GM19193 (cell line): ENCODE results near the gene GRAP2.

Experiments
- POLR2A ChIP-seq: IDR thresholded peaks from 4 replicates; pipeline ENCODE4 v1.6.1; 2011; ENCODE audit not compliant: insufficient read depth, insufficient read length; ENCODE audit errors: extremely low read depth

Gene GRAP2

DNA sequence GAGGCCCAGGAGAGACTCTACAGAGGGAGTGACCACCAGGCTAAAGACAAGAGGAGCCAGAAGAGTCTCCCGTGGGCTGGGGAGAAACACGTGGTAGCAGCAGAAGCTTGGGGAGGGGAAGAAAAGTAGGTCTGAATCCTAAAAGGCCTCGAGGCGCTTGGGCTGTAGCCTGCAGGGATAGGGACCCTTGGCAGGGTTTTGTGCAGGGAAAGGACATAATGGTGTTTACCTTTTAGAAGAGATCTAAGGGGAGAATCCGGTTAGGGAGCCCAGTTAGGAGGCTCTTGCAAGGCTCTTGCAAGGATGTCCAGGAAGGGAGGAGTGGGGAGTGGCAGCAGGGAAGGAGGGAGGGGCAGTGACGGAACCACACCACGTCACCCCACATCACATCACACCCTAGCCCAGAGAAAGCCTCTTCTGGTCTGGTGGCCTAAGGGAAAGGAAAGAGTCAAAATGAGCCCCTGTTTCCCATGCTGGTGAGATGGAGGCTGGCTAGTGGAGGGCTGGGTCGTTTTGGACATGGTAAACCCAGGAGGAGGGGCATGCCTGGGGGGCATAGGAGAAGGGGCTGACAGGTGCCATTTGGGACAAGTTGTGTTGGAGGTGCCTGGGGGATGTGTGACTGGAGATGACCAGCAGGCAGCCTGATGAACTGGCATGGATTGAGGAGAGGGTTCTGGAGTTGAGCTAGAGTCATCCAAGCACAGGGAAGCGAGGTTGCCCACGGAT lies 87.7 kb downstream of the GRAP2 start:
- TF ChIP-seq POLR2A: no peak

DNA sequence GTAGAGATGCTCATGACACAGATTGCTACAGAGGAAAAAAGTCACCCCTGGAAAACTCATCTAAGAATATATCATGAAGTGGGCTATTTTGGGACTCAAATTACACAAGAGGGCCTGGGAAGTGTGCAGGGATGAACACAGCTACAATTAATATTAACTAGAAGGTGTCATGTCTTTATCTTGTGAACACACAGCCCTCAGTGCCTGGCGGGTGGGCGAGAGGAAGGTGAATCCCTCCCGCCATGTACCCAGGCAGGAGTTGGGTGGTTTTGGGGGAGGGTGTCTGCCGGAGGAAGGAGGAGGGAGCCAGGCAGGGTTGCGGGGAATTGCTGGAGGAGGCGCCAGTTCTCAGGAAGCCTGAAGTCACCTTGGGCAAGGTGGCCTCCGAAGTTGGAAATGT lies 88.7 kb downstream of the GRAP2 start:
- TF ChIP-seq POLR2A: no peak

- no peak for TF ChIP-seq POLR2A
Measured at GRCh38 chr22:39990686-39991085, 89.8 kb downstream of the GRAP2 start.

DNA sequence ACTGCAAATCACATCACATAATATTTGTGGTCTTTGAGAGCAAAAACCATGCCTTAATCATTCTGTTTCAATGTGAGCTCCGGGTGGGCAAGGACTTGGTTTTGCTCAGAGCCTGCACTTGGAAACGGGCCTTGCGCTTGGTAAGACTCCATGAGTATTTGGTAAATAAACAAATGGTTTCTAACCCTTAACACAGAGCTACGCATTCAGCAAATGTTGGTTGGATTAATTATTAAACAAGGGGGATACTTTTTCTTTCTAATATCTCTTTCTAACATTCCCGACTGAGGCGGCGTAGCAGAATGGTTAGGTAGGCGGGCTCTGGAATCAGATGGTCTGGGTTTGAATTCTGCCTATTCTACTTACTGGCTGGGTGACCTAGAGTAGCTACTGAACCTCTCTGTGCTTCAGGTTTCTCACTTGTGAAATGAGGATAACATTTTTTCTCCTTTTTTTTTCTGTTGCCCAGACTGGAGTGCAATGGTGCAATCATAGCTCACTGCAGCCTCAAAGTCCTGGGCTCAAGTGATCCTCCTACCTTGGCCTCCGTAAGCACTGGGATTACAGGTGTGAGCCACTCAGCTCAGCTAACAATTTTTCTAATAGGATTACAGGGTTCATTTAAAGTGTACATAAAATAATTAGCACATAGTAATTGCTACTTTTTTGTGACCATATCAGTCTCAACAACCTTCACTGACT lies 90.4 kb downstream of the GRAP2 start:
- no peak for TF ChIP-seq POLR2A

DNA sequence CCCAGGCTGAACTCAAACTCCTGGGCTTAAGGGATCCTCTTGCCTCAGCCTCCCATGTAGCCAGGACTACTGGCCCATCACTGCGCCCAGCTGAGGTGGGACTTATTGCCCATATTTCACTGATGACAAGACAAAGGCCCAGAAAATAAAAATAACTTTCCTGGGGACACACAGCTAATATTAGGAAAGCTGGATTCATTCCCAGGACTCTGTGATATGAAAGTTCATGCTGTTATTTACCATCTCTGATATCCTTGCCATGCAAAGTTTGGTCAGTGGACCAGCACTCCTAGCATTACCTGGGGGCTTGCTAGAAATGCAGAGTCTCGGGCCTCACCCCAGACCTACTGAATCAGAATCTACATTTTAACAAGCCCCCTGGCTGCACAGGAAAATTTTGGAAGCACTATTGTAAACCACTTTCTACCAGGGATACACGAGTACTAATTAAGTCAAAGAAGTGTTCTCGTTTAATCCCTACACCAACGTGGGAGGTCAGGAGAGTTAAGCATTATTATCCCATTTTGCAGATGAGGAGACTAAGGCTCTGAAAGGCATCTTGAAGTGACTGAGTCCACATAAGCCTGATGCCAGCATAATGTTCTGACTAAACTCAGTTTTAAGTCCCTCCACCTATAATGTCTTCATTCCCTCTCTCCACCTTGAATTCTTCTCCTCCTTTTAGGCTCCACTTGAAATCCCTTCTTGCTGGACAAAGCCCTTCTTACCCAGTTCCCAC lies 91.4 kb downstream of the GRAP2 start:
- no peak for TF ChIP-seq POLR2A

DNA sequence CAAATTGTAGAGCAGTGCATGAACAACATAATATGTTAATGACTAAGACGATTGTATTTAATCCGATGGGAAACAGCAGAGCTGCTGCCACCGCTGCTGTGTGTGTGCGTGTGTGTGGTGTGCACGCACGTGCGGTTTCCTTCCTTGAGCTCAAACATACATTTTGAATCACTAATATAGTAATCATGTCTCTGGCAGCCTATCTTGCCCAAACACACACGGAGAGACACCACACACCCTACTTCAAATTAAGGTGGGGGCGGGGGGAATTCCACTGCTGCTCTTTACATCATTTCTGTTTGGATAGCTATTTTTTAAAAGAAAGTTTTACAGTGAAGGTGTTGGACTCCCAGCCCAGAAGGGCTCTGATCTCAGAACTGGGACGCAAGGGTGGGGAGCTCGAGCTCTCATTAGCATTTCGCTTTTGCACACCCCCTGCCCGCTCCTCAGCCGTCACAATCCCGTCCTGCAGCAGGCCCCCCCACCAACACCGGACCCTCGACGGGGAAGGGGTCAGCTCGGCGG lies 93.2 kb downstream of the GRAP2 start:
- no peak for TF ChIP-seq POLR2A

DNA sequence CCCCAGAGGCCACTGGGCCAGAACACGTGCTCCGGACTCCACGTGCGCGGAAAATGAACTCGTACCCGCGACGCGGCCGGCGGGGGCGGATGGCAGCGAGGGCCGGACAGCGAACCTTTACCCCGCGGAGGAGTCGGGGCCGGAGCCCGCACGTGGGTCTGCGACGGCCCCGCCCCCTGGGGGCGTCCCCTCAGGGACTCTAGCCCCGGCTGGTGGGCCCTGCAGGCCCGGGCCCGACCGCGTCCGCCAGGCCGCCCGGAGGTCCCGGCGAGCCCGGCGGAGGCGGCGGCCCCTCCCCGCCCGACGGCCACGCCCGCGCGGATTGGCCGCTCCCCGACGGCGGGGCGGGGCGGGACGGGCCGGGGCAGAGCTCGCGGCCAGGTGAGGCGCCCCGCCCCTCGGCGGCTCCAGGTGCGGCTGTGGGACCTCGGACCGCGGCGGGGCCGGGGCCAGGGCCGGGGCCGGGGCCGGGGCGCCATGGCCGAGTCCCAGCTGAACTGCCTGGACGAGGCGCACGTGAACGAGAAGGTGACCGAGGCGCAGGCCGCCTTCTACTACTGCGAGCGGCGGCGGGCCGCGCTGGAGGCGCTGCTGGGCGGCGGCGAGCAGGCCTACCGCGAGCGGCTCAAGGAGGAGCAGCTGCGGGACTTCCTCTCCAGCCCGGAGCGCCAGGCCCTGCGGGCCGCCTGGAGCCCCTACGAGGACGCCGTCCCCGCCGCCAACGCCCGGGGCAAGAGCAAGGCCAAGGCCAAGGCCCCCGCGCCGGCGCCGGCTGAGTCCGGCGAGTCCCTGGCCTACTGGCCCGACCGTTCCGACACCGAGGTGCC lies 93.9 kb downstream of the GRAP2 start, which contains the start of gene FAM83F:
FAM83F (plus strand) TSS at position 389 of the 827 bp plus-strand sequence; CDS start at position 478, 89 bp downstream.
- no peak for TF ChIP-seq POLR2A

DNA sequence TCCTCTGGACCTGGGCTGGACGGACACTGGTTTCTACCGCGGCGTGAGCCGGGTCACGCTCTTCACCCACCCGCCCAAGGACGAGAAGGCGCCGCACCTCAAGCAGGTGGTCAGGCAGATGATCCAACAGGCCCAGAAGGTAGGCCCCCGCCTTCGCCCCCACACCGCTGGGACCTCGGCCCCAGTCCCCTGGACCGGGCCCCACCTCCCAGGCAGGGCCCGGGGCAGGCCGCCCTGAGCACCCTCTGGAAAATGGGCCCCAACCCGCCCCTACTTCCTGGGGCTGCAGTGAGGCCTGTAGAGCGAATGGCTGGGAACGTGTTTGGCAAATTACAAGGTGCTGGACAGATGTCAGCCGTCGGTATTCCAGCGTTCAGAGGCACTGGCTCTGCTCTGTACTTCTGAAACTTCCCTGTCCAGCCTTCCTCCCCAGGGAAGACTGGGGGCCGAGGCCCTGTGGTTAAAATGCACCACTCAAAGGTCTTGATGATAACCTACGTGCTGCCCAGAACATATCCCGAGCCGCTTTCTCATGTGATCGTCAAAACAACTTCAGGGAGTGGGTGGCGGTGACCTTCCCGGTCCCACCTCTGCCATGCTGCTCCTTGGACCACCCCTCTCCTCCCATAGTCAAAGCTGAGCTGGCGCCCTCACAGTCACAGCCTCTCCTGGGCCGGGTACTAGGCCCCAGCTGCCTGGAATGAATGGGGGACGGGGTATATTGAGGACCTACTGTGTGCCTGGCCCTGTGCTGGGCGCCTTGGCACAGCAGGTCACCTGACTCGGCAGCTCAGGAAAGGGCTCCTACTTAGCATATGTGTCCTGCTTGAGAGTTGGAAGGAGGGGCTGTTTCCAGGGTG lies 94.7 kb downstream of the GRAP2 start:
- TF ChIP-seq POLR2A: no peak

DNA sequence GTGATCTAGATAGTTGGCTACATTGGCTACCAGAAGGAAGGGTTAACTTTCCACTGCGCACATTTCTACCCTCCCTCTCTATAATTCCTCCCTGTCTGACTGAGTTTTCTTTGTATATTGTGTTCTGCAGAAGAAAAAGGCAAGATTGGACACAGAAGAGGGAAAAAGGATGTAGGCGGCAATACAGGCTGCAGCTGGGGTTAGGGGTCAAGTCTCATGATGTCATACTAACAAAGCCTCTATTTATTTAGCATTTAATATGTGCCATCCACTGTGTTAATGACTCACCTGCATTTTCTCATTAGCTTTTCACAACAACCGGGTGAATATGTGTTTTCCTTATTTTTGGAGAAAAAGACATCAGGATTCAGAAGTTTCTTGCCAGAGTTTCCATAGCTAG lies 95.8 kb downstream of the GRAP2 start:
- no peak for TF ChIP-seq POLR2A

DNA sequence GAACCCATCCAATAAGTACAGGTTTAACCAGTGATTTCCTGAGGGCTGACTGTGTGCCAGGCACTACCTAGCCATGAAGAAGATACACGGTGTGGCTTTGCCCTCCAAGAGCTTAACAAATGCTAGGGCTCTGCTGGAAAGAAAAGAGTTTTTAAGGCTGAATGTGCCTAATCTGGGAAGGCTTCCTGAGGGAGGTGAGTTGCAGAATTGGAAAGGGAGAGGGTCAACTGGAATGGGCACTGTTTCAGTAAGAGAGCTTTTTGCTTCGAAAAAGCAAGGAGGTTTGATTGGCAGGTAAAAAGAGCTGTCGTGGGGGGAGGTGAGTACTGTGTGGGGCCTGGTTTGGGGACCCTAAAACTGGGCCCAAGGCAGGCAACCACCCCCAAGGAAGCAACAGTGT lies 96.5 kb downstream of the GRAP2 start:
- no peak for TF ChIP-seq POLR2A

GRCh38 chr22:39997939-39998726 lies 97.2 kb downstream of the GRAP2 start:
- TF ChIP-seq POLR2A: no peak

DNA sequence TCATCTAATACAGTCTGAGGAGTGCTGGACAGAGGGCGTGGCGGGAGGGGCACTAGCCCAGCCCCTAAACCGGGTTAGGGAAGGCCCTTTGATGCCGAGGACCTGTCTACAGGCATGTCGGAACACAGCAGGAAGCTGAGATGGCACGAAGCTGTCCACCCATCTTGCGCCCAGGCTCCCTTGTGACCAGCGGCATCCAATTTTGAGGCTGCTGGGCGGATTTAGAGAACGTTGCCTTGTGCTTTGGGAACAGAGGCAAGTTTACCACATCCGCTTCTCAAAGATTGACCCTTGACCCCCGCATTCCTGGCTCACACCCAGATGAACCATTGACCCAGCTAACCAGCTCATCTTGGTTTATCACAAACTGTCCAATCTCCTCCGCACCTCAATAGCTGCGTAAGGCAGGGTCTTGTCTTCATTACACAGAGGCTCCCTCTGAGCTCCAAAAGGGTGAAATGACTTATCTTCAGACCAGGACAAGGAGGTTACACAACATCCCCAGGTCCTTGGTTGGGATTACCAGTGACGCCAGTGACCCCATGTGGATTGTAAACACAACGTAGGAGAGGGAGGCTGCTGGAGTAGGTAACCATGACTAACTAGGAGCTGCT lies 98.4 kb downstream of the GRAP2 start:
- TF ChIP-seq POLR2A: no peak
